Muscle layer of colon (tissue), 2 donors: ENCODE measurements around the gene RANGAP1.
A peak's percentile ranks its signal among the peaks of the same experiment; 100 is the strongest.

Experiments
- H3K27ac ChIP-seq: one replicate; pipeline ENCODE4 v1.7.0; 2013; ENCODE audit warnings: low read depth, mild to moderate bottlenecking, low read length, moderate library complexity
- H3K27me3 ChIP-seq, 2 donors: one replicate each; pipeline ENCODE4 v1.7.0; 2013; ENCODE audit warnings: low read length in 2 of 2, mild to moderate bottlenecking in 2 of 2; ENCODE audit not compliant: insufficient read depth in 2 of 2, control insufficient read depth in 1 of 2
- H3K36me3 ChIP-seq: one replicate; pipeline ENCODE4 v1.7.0; 2013; ENCODE audit warnings: mild to moderate bottlenecking, low read length; ENCODE audit not compliant: insufficient read depth
- H3K4me1 ChIP-seq: one replicate; pipeline ENCODE4 v1.7.0; 2013; ENCODE audit warnings: mild to moderate bottlenecking, low read length; ENCODE audit not compliant: insufficient read depth
- H3K4me3 ChIP-seq, 2 donors: one replicate each; pipeline ENCODE4 v1.7.0; 2013; ENCODE audit warnings: low read length in 2 of 2, low read depth in 1 of 2, mild to moderate bottlenecking in 1 of 2, moderate library complexity in 1 of 2
- H3K9ac ChIP-seq: one replicate; pipeline ENCODE4 v1.7.0; 2013; ENCODE audit warnings: low read length
- H3K9me3 ChIP-seq: one replicate; pipeline ENCODE4 v1.7.0; 2013; ENCODE audit warnings: mild to moderate bottlenecking, low read length
- donor health status: abdominal sarcoma.
- donor health status: Adenocarcinoma of cecum.

Gene RANGAP1

DNA sequence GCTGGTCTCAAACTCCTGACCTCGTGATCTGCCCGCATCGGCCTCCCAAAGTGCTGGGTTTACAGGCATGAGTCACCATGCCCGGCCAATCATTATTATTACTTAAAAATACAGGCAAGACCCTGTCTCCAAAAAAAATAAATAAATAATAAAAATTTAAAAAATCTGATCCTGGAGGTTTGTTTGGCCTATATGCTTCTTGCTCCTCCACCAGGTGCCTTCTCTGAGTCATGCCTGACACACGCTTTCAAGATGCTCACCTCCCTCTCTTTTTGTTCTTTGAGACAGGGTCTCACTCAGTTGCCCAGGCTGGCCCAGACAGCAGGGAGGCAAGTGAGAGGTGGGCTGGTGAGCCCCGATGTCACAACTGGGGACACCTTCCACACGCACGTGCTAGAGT, 28.8 kb upstream of the RANGAP1 start:
- no peak overlapping the region for H3K4me3 ChIP-seq

DNA sequence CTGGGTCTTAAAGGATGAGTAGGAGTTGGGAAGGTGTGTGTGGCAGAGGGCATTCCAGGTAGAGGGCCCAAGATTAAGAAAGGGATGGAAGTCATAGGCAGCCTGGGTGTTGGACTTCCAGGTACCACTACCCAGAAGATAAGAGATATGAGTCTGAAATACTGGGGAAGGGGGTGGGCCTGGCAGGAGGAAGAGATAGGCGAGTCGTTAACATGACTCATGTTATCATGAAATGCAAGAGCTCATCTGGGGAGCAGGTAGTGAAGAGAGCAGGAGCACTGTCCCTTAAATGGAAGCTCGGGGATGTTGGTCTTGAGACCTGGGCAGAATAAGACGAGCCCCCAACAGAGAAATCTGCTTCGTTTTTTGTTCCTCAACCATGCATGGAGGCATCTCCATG, 25.5 kb upstream of the RANGAP1 start:
- Histone ChIP-seq H3K36me3 (peaks cover 6% of the 10 kb centered on the region), H3K9ac (no peak overlapping the region), H3K4me1 (peaks cover 11% of the 10 kb centered on the region), H3K27ac (no peak overlapping the region), H3K4me3 (no peak overlapping the region), H3K27me3 (no peaks in the 10 kb centered on the region), H3K9me3 (no peaks in the 10 kb centered on the region)

More for the DNA sequence above, 28.8 kb upstream of the RANGAP1 start:
- no peaks in the 10 kb centered on the region for H3K27me3 ChIP-seq
- no peaks in the 10 kb centered on the region for H3K36me3 ChIP-seq
- H3K27ac ChIP-seq = no peak overlapping the region
- no peaks in the 10 kb centered on the region for H3K4me1 ChIP-seq
- H3K9me3 ChIP-seq = no peaks in the 10 kb centered on the region
- no peak overlapping the region for H3K9ac ChIP-seq

- H3K9me3 ChIP-seq = no peaks in the 10 kb centered on the region
- H3K4me1 ChIP-seq = peaks cover 15% of the 10 kb centered on the region
- H3K27me3 ChIP-seq = no peaks in the 10 kb centered on the region
- no peak overlapping the region for H3K9ac ChIP-seq
- H3K36me3 ChIP-seq = peaks cover 6% of the 10 kb centered on the region
- H3K27ac ChIP-seq = no peak overlapping the region
- no peak overlapping the region for H3K4me3 ChIP-seq
These were observed 24.3 kb upstream of the RANGAP1 start for GRCh38 chr22:41310336-41310735.

- H3K4me3 ChIP-seq = no peak overlapping the region
- peaks cover 15% of the 10 kb centered on the region for H3K4me1 ChIP-seq
- no peaks in the 10 kb centered on the region for H3K27me3 ChIP-seq
- peaks cover 6% of the 10 kb centered on the region for H3K36me3 ChIP-seq
- no peak overlapping the region for H3K27ac ChIP-seq
- no peak overlapping the region for H3K9ac ChIP-seq
- no peaks in the 10 kb centered on the region for H3K9me3 ChIP-seq
These were observed 22.6 kb upstream of the RANGAP1 start for GRCh38 chr22:41308544-41308947.

GRCh38 chr22:41308054-41308453, 22.1 kb upstream of the RANGAP1 start:
- Histone ChIP-seq H3K9ac (no peak overlapping the region), H3K27ac (peak overlapping the region; percentile 3), H3K36me3 (peaks cover 6% of the 10 kb centered on the region), H3K4me3 (no peak overlapping the region), H3K4me1 (peaks cover 17% of the 10 kb centered on the region), H3K9me3 (no peaks in the 10 kb centered on the region), H3K27me3 (no peaks in the 10 kb centered on the region)

DNA sequence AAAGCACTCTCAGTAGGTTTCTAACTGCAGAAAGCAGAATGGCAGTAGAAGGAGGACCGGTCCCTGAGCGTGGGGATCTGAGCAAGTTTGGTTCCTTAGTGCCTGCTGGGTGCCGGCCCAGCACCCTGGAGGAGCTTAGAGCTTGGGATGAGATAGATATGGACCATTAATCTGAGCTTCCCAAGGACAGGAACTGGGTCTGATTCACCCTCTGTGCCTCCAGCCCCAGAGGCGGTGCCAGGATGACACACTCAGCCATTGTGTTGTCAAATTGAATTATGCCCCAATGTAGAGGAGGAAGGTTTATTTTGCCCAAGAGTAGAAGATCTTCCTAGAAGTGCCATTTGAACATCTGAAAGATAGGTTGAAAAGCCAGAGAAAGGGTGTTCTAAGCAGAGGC, 19.7 kb upstream of the RANGAP1 start:
- Histone ChIP-seq H3K4me1 (peaks cover 27% of the 10 kb centered on the region), H3K9ac (no peak overlapping the region), H3K36me3 (peaks cover 6% of the 10 kb centered on the region), H3K27ac (no peak overlapping the region), H3K27me3 (no peaks in the 10 kb centered on the region), H3K9me3 (no peaks in the 10 kb centered on the region), H3K4me3 (no peak overlapping the region)

DNA sequence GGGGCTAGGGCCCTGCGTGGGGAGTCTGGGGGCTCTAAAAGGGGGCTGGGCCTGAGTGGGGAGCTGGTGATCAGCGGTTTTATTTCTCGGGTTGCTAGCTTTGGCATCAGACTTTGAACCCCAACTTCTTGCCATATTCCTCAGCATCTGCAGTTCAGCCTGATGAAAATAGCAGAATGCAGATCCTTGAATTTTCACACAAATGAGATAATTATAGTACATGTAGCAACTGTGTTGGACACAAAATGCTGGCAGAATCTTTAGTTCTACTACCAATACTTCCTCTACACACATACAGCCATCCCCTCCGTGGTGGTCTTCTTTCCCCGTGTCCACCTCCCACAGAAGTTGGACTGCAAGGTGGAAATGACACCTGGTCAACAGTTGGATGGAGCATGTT, 16.8 kb upstream of the RANGAP1 start:
- peaks cover 24% of the 10 kb centered on the region for H3K4me1 ChIP-seq
- H3K4me3 ChIP-seq = peak overlapping the region in 1 of 2 donors; percentile 68
- H3K27ac ChIP-seq = peak overlapping the region; percentile 90
- H3K27me3 ChIP-seq = no peaks in the 10 kb centered on the region
- H3K9ac ChIP-seq = peak overlapping the region; percentile 82
- no peaks in the 10 kb centered on the region for H3K9me3 ChIP-seq
- H3K36me3 ChIP-seq = peaks cover 4% of the 10 kb centered on the region

DNA sequence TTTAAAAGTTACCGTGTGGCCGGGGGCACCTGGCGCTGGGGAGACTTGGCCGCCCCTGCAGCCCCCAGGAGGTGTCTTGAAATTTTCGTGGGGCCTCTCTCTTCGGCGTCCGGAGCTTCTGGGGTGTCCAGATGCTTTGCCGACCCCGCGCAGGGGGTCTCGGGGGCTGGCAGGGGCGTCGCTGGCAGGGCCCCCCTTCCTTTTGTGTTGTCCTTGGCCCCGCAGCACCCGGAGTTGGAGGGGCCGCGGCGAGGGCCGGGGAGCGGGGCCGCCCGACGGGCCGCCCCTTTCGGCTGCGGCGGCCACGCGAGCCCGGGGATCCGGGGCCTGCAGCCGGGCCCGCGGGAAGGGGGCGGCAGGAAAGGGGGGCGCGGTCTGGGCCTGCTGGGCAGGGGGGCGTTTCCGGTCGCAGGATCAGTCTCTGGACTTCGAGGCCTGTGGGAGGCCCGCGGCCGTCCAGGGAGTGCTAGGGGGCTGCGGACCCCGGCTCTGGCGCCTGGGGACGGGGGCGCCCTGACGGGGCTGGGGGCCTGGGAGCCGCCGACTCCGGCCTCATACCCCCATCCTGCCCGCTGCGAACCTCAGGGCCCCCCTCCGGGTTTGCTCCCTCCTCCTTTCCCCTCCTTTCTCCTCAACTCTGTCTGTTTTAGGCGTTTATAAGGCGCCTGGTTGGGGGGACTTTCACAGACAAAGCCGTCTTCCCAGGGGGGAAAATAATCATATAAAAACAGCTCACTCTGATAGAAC, 16.2 kb upstream of the RANGAP1 start:
- Histone ChIP-seq H3K27ac (peak overlapping the region; percentile 90), H3K4me3 (peak overlapping the region; percentile 68 to 96), H3K9me3 (no peaks in the 10 kb centered on the region), H3K36me3 (no peaks in the 10 kb centered on the region), H3K9ac (peak overlapping the region; percentile 82), H3K27me3 (no peaks in the 10 kb centered on the region), H3K4me1 (peaks cover 17% of the 10 kb centered on the region)

GRCh38 chr22:41301085-41302020, 15.4 kb upstream of the RANGAP1 start, which contains the start of gene ZC3H7B:
TSS of gene ZC3H7B (plus strand) at chr22:41301525. CDS start at chr22:41320661, 19,136 bp downstream.
- H3K36me3 ChIP-seq = no peaks in the 10 kb centered on the region
- no peaks in the 10 kb centered on the region for H3K9me3 ChIP-seq
- peak within 1 kb of the TSS; percentile 82 for H3K9ac ChIP-seq
- H3K4me1 ChIP-seq = peaks cover 16% of the 10 kb centered on the region
- peak within 1 kb of the TSS; percentile 68 to 96 for H3K4me3 ChIP-seq
- no peaks in the 10 kb centered on the region for H3K27me3 ChIP-seq
- peak within 1 kb of the TSS; percentile 90 for H3K27ac ChIP-seq

DNA sequence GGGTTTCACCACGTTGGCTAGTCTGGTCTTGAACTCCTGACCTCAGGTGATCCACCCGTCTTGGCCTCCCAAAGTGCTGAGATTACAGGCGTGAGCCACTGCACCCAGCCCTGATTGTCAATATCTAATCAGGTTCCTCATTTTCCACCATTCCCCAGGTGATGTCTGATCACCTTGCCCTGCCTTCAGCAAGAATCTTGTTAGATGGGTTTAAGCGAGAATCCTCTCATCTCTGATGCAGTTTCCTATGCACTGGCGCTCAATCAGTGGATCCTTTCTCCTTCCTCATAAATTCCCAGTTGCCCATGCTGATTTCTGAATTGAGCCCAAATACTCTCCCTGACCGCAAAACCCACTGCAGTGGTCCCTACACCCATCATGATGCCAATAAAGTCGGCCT, 14.7 kb upstream of the RANGAP1 start:
- Histone ChIP-seq H3K4me1 (peaks cover 13% of the 10 kb centered on the region), H3K36me3 (no peaks in the 10 kb centered on the region), H3K27ac (peak overlapping the region; percentile 90), H3K4me3 (peak overlapping the region; percentile 68 to 96), H3K27me3 (no peaks in the 10 kb centered on the region), H3K9me3 (no peaks in the 10 kb centered on the region), H3K9ac (peak overlapping the region; percentile 82)

- Histone ChIP-seq H3K9ac (no peak overlapping the region), H3K27ac (no peak overlapping the region), H3K27me3 (no peaks in the 10 kb centered on the region), H3K9me3 (no peaks in the 10 kb centered on the region), H3K36me3 (no peaks in the 10 kb centered on the region), H3K4me1 (peaks cover 4% of the 10 kb centered on the region), H3K4me3 (no peak overlapping the region)
These were observed 11.1 kb upstream of the RANGAP1 start for GRCh38 chr22:41296826-41297667.
